Measurements from ENCODE around the gene MYADM. TPM values are rescaled to one million over a fixed set of nuclear protein-coding genes. Genes with fewer than 3 reads are reported as not detected.

MYADM gene
- total and polyA plus RNA-seq, 2 of the 13 experiments (the other 11 are each of a cell fraction or from before 2014, with no cell fraction given) = 19.9 to 38.1 TPM

DNA sequence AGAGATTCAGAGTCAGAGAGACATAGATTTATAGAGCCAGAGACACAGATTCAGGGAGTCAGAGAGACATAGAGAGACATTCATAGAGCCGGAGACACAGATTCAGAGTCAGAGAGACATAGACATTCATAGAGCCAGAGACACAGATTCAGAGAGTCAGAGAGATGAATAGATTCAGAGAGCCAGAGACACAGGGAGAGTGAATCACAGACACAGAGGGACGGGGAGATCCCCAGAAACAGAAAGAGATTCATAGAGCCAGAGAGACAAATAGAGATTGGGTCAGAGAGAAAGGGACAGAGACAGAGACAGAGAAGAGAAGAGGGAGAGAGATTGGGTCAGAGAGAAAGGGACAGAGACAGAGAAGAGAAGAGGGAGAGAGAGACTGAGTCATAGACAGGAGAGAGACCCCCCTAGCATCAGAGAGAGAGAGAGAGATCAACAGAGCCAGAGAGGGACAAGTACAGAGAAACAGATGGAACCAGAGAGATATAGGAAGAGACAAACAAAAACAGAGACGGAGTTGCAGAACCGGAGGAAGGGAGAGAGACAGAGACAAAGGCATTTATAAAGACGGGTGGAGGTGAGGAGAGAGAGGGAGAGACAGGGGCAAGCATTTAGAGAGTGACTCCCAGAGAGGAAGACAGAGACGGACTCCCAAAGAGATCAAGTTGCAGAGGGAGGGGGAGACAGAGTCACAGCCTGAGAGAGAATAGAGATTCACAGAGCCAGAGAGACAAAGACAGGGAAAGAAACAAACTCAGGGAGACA lies 13.2 kb downstream of the MYADM start (continued):
- TF ChIP-seq RFX5 (IDR thresholded peaks at IDR 0.05; ENCODE audit: low read depth, low read length) = no peak

DNA sequence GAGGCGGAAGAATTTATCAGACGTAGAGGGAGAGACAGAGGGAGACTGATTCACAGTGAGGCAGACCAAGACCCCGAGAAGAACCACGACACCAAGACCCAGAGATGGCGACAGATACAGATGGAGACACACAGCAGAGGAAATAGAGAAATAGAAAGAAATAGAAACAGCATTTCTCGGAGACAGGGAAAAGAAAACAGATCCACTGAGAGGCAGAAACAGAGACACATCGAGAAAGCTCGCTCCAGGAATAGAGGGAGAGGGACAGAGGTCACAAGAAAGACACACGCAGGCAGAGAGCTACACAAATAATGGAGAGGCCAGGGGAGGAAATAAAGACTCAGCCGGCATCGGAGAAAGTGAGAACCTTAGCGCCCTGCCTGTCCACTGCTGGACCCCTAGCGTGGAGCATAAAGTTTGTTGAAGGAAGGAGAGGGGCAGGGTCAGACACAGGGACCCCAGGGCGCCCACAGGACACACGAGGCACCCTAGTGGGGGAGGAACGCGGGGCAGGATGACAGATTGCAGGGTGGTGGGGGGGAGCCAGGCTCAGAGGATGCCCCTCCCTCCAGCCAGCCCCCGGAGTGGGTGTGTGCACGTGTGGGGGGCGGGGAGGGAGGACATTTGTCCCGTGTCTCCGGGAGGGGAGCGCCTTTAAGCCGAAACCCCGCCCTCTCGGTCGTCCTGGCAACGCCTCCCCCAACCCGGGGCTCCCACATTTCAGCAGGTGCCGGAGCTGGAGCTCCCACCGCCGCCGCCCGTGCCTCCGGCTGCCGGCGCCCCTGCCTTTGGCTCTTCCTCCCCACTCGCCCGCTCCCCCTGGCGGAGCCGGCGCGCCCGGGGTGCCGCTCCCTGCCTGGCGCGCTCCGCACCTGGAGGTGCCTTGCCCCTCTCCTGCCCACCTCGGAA lies 14.1 kb downstream of the MYADM start, which contains the start of gene PRKCG:
PRKCG (plus strand) TSS at position 716 of the 909 bp plus-strand sequence. CDS start 298 bp downstream, outside the sequence.
- Histone ChIP-seq H4K20me1 (ENCODE audit: insufficient read depth, low read length) (no peaks in the 10 kb centered on the region), H3K36me3 (replicated peaks in 1 of 2; ENCODE audit: control insufficient read depth in 1 of 2, insufficient read depth in 2 of 2, low read length in 2 of 2) (no peaks in the 10 kb centered on the region), H3K27me3 (ENCODE audit: control insufficient read depth in 1 of 2, insufficient read depth in 2 of 2, low read length in 2 of 2) (peaks cover 0 to 38% of the 10 kb centered on the region in 2 experiments; a peak in 3 of 5 replicates), H3K79me2 (ENCODE audit: insufficient read depth, low read length) (no peaks in the 10 kb centered on the region), H3K9ac (ENCODE audit: insufficient read depth, low read depth, low read length) (peak within 1 kb of the TSS; percentile 38; the same call in 1 of the 2 replicates), H3K9me3 (ENCODE audit: low read length) (no peaks in the 10 kb centered on the region), H3K4me2 (ENCODE audit: low read depth, low read length) (peak within 1 kb of the TSS; percentile 89), H3K4me3 (replicated peaks in 1 of 3; ENCODE audit: insufficient read depth in 1 of 3, low read depth in 2 of 3, low read length in 3 of 3) (peak within 1 kb of the TSS; percentile 49 to 68 (median 51)), H3K4me1 (ENCODE audit: insufficient read depth, low read length) (peaks cover 30% of the 10 kb centered on the region), H3K27ac (ENCODE audit: extremely low read length, insufficient read depth, low read length) (no peak within 1 kb of the TSS), H2AFZ (ENCODE audit: low read length) (no peak within 1 kb of the TSS)
- CTCF ChIA-PET (ENCODE audit: low intra/inter-chr PET ratio, low total read pairs) = interaction anchor here (2.7 to 3.7 kb wide), 2 partner anchors 29 to 40 kb away, joined by 20 to 34 read pairs; no protein-coding TSS in a partner anchor
- ATAC-seq (peak; percentile 51), DNase-seq (ENCODE audit: low spot score) (peak; percentile 44), FAIRE-seq (no peak)
- 7% methylated on average over 25 of the region's 49 CpGs for WGBS (ENCODE audit: low lambda C conversion rate)
- in situ Hi-C loops (cut with HindIII; ENCODE audit: extremely low pct_ligation_motif_present, low pct_unique_long_range_greater_than_20kb) (loop anchor here (5.0 kb wide), 1 partner anchor 39 kb away; no protein-coding TSS in a partner anchor), intact Hi-C loops (cut with micrococcal nuclease; ENCODE audit: unreplicated experiment) (loop anchor here (2.0 kb wide), 1 partner anchor 39 kb away; no protein-coding TSS in a partner anchor)
- no TSS peak for BruUV-seq (replicated peaks)
- POLR2A ChIA-PET = interaction anchor here (1.4 to 1.5 kb wide), 3 partner anchors 14 to 17 kb away, joined by 6 to 14 read pairs (median 9); partner anchors contain the start of gene MYADM
- TF ChIP-seq KLF16 (CRISPR knock-in tag; IDR thresholded peaks at IDR 0.05) (peak in 1 of 2 experiments; percentile 40; a peak in 1 of 4 replicates), SMC3 (IDR thresholded peaks at IDR 0.05; ENCODE audit: low read length) (peak; percentile 29; the same call in 1 of the 2 replicates), GTF2F1 (IDR thresholded peaks at IDR 0.05; ENCODE audit: low read length) (no peak), RAD51 (IDR thresholded peaks at IDR 0.05; ENCODE audit: borderline replicate concordance) (no peak), PHF5A (CRISPR knock-in tag; IDR thresholded peaks at IDR 0.05; ENCODE audit: low read depth, unreplicated experiment) (no peak), ZNF777 (CRISPR knock-in tag; IDR thresholded peaks at IDR 0.05) (0 out of 2 replicates have a peak, but pooled peaks have one; percentile 30), ZNF225 (CRISPR knock-in tag; IDR thresholded peaks at IDR 0.05) (0 out of 2 replicates have a peak, but pooled peaks have one; percentile 25), FOXC1 (CRISPR knock-in tag; IDR thresholded peaks at IDR 0.05; ENCODE audit: borderline replicate concordance) (no peak), CCDC6 (CRISPR knock-in tag; IDR thresholded peaks at IDR 0.05) (no peak), RFX1 (IDR thresholded peaks at IDR 0.05) (peak; percentile 20; the same call in 1 of the 2 replicates), ZFP37 (CRISPR knock-in tag; IDR thresholded peaks at IDR 0.05; ENCODE audit: borderline replicate concordance) (no peak), ZNF619 (CRISPR knock-in tag; IDR thresholded peaks at IDR 0.05) (no peak)
- TF ChIP-seq, protein P1, sequence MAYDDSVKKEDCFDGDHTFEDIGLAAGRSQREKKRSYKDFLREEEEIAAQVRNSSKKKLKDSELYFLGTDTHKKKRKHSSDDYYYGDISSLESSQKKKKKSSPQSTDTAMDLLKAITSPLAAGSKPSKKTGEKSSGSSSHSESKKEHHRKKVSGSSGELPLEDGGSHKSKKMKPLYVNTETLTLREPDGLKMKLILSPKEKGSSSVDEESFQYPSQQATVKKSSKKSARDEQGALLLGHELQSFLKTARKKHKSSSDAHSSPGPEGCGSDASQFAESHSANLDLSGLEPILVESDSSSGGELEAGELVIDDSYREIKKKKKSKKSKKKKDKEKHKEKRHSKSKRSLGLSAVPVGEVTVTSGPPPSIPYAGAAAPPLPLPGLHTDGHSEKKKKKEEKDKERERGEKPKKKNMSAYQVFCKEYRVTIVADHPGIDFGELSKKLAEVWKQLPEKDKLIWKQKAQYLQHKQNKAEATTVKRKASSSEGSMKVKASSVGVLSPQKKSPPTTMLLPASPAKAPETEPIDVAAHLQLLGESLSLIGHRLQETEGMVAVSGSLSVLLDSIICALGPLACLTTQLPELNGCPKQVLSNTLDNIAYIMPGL (CRISPR knock-in tag; IDR thresholded peaks at IDR 0.05; ENCODE audit: borderline replicate concordance in 1 of 2, low read depth in 1 of 2) = peak; percentile 31 to 56; a peak in 2 of 4 replicates
- TF ChIP-seq, protein P2, sequence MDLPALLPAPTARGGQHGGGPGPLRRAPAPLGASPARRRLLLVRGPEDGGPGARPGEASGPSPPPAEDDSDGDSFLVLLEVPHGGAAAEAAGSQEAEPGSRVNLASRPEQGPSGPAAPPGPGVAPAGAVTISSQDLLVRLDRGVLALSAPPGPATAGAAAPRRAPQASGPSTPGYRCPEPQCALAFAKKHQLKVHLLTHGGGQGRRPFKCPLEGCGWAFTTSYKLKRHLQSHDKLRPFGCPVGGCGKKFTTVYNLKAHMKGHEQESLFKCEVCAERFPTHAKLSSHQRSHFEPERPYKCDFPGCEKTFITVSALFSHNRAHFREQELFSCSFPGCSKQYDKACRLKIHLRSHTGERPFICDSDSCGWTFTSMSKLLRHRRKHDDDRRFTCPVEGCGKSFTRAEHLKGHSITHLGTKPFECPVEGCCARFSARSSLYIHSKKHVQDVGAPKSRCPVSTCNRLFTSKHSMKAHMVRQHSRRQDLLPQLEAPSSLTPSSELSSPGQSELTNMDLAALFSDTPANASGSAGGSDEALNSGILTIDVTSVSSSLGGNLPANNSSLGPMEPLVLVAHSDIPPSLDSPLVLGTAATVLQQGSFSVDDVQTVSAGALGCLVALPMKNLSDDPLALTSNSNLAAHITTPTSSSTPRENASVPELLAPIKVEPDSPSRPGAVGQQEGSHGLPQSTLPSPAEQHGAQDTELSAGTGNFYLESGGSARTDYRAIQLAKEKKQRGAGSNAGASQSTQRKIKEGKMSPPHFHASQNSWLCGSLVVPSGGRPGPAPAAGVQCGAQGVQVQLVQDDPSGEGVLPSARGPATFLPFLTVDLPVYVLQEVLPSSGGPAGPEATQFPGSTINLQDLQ (CRISPR knock-in tag; IDR thresholded peaks at IDR 0.05) = no peak

Data from HepG2 (cell line).